Limb (tissue), 2 donors: ENCODE measurements around the gene GPR52.
"Not testable (repeated sequence)": the region's sequence is repeated elsewhere in the genome, so short reads cannot be mapped to it uniquely, and the experiment has no call there.

Experiments used
- DNase-seq, 2 donors: peaks; one replicate each; pipeline ENCODE4 v3.0.0-alpha.2; 2016; ENCODE audit errors: extremely low spot score in 2 of 2

GPR52 gene

DNA sequence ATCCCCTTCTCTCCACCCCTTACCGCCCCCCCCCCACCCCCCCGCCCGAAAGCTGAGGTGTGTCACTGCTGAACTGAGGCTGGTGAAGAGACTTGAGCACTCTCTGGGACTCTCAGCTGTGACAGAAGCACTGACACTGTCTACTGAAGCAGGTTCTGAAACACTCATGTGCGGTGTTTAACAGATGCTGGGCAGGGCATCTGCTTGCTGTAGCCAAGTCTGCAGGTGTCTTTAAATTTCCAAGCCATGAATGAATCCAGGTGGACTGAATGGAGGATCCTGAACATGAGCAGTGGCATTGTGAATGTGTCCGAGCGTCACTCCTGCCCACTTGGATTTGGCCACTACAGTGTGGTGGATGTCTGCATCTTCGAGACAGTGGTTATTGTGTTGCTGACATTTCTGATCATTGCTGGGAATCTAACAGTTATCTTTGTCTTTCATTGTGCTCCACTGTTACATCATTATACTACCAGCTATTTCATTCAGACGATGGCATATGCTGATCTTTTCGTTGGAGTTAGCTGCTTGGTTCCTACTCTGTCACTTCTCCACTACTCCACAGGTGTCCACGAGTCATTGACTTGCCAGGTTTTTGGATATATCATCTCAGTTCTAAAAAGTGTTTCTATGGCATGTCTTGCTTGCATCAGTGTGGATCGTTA is at the start of gene GPR52:
Gene GPR52, plus strand, starts transcription at position 99 of the 665 bp plus-strand sequence. Its CDS starts 148 bp downstream, at position 247.
- DNase-seq = no peak

- DNase-seq = no peak
These were observed 49.5 kb upstream of the GPR52 start for GRCh38 chr1:174398246-174398645.

GRCh38 chr1:174399211-174399610 is 48.6 kb upstream of the GPR52 start:
- DNase-seq = no peak

- DNase-seq = no peak
These were observed 46.7 kb upstream of the GPR52 start for GRCh38 chr1:174401075-174401474.

- no peak for DNase-seq
These were observed 42.5 kb upstream of the GPR52 start for GRCh38 chr1:174405219-174405618.

DNA sequence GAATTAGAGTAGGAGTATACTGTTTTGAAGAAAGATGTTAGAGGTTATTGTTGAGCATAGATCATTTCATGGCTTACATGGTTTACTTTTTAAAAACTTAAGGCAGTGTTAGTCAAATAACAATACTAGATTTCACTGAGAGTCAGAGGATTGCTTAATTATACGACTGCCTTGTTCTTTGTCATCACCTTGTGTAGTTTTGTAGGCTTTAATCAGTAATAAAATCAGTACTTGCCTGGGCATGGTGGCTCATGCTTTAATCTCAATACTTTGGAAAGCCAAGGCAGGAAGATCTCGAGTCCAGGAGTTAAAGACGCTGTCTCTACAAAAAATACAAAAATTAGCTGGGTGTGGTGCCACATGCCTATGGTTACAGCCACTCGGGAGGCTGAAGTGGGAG is 41.3 kb upstream of the GPR52 start:
- no peak for DNase-seq

DNA sequence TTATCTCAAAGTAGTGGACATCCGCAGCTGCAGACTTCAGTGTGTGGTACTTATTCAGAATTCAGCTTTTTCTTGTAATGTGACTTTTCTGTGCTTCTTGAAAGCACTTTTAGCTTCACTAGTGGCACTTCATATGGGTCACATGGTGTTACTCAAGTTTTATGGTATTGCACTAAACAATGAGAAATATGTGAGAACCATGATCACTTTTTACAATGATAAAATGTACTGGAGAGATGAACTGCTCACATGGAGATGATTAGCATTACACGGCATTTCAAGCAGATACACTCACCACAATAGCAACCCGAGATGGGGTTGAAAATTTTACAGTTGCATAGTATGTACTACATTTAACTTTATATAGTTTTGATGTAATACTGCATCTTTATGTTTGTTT is 40.1 kb upstream of the GPR52 start:
- DNase-seq = no peak

- DNase-seq = no peak
These were observed 39.6 kb upstream of the GPR52 start for GRCh38 chr1:174408146-174408545.

GRCh38 chr1:174409801-174410200 is 38.0 kb upstream of the GPR52 start:
- not testable (repeated sequence) for DNase-seq

GRCh38 chr1:174413632-174414031 is 34.1 kb upstream of the GPR52 start:
- DNase-seq = no peak

DNA sequence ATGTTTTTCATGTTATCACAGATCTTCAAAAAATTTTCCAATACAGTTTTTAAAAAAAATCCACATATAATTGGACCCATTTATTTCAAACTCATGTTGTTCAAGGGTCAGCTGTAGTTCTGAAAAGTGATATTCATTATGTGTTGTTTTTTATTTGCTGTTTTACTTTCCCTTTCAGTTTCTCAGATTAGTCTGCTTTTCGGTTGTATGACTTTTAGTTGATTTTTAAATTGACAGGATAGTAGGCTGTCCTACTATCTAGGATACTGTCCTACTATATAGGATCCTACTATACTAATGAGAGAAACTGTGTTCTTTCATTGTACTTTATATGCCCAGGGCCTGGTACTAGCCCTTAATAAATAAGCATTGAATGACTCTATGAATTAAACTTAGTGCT is 33.6 kb upstream of the GPR52 start:
- no peak for DNase-seq

GRCh38 chr1:174415506-174415905 is 32.3 kb upstream of the GPR52 start:
- DNase-seq = no peak

DNA sequence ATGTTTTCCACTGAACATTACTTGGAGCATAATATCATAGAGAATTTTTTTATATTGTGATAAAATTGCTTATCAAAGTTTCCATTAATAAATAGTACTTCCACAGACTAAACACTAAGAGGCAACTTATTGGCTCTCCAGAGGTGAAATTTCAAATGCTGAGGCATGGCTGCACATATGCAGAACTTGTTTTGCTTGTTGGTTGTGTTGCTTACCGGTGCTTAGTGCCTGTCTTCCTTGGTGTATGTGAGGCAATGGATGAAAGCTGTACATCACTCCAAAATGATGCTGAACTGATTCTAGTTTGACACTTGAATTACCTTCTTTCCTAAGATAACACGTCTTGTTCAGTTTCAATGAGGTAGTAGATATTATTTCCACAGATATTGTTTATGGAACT is 29.8 kb upstream of the GPR52 start:
- no peak for DNase-seq

DNA sequence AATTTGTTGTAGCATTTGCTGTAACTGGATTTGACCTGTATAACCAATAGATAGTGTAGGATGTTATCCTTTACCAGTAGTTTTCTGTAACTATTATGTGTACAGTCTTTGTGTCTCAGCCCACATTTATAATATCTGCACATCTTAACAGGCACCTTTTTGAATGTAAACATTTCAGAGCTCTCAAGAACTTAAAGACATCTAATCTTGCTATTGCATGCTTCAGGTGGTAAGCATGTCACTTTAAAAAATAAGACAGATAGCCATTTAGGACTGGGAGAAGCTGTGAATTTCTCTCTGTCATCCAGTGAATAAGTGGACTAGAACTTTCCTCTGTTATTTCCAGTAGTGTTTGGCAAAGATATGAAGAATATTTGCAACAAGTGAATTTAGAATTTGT is 22.6 kb upstream of the GPR52 start:
- DNase-seq = no peak

DNA sequence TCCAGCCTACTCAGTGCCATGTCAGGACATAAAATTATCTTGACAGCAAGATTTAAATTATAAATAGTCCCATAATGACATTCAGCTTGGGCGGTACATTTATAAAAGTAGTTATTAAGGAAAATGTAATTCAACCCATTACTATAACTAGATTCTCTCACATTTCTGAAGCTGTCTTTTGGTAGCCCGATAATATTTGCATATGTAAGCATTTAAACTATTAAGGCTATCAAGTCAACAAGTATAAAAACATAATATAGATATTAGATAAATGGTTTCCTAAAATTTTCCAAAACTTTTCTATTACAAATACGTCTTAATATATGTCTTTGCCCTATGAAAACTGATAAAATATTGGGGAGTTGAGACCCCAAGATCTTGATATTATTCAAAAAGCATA is 21.6 kb upstream of the GPR52 start:
- DNase-seq = no peak

DNA sequence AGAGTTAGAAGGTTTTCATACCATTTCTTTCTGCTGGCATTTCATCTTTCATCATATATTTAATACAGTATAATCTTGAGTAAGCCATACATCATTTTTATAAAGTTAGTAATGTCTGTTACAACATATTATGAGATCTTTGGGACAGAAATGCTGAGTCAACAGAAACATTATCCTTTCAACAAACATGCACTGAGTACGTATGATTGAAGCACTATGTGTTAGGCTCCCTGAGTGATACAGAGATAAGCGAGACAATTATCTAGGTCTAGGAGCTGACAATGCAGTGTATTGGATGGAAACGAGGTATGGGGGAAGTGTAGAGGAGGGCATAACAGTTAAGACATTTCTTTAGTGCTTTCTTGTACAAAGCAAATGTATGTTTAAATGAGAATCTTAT is 19.7 kb upstream of the GPR52 start:
- no peak for DNase-seq

GRCh38 chr1:174428739-174429138 is 19.0 kb upstream of the GPR52 start:
- no peak for DNase-seq

- DNase-seq = no peak
These were observed 14.3 kb upstream of the GPR52 start for GRCh38 chr1:174433451-174433850.

GRCh38 chr1:174445351-174445750 is 2.4 kb upstream of the GPR52 start:
- DNase-seq = no peak

GRCh38 chr1:174445817-174446216 is 1.9 kb upstream of the GPR52 start:
- DNase-seq = no peak

- DNase-seq = no peak
These were observed 743 bp downstream of the GPR52 start for GRCh38 chr1:174448531-174448883.

DNA sequence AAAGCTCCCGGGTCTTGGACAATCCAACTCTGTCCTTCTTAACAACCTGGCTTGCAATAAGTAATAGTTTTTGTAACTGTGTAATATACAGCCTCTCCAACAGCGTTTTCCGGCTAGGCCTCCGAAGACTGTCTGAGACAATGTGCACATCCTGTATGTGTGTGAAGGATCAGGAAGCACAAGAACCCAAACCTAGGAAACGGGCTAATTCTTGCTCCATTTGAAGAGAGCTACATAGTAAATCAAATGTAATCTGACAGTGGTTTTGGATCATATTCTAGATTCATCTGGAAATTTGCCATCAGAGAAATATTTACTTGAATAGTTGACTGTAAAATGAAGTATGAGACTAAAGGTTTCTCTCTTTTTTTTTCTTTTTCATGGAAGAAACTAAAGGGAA is 1.2 kb downstream of the GPR52 start:
- peak in 1 of 2 donors; percentile 24 for DNase-seq

- DNase-seq = no peak
These were observed 3.6 kb downstream of the GPR52 start for GRCh38 chr1:174451408-174451807.

GRCh38 chr1:174465855-174466254 is 18.1 kb downstream of the GPR52 start:
- no peak for DNase-seq
